HCT116 (cell line): Measurements from ENCODE around the gene PXDN. TPM values are rescaled to one million over a fixed set of nuclear protein-coding genes. Genes with fewer than 3 reads are reported as not detected.
"Not testable (repeated sequence)": the region's sequence is repeated elsewhere in the genome, so short reads cannot be mapped to it uniquely, and the experiment has no call there.

Experiments
- ATAC-seq: fragments of 200-7000 bp; cut with Tn5 transposase; 2 replicates; pipeline ENCODE4 v1.9.1; 2020; ENCODE audit warnings: mild to moderate bottlenecking, moderate library complexity
- BruUV-seq: library from RNA; stranded (reverse); fragments of 400-500 nt; replicated peaks from 2 replicates; lab custom pipeline; 2021; lab: Mats Ljungman, UMichigan
- CTCF ChIA-PET: fragments of 300-600 bp; sonication (Branson Sonifier 250); formaldehyde crosslinking; loops from one replicate; lab custom pipeline; 2021; ENCODE audit warnings: antibody characterized with exemption; lab: Charles Lee
- POLR2A ChIA-PET: fragments of 300-600, 350-600 bp; sonication (Branson Sonifier 250); formaldehyde crosslinking; loops from one replicate; lab custom pipeline; 2021; ENCODE audit warnings: antibody characterized with exemption; lab: Charles Lee
- RAD21 ChIA-PET, 2 experiments: fragments of 300-600 bp; sonication (Branson Sonifier 250); formaldehyde crosslinking; loops; one replicate each; lab custom pipeline; 2023; ENCODE audit warnings: low total read pairs in 2 of 2; ENCODE audit not compliant: uncharacterized antibody in 2 of 2, unreplicated experiment in 2 of 2, low non-redundant PET in 1 of 2; lab: Charles Lee
- DNase-seq: peaks from one replicate; pipeline ENCODE4 v3.0.0-alpha.2; 2010; ENCODE audit warnings: low read depth, low spot score
- H2AFZ ChIP-seq: fragments of 200-600 bp; shearing (Covaris generic), sonication (generic); 2 replicates; pipeline ENCODE4 v1.6.1; 2017; ENCODE audit warnings: low read depth, mixed run types, mixed read lengths, antibody characterized with exemption, low read length; ENCODE audit not compliant: poor library complexity, severe bottlenecking
- H3K27ac ChIP-seq: 2 replicates; pipeline ENCODE4 v1.5.1; 2012; ENCODE audit warnings: low read depth, low read length
- H3K27me3 ChIP-seq: fragments of 200-600 bp; sonication (generic); 2 replicates; pipeline ENCODE4 v1.6.1; 2016; ENCODE audit warnings: mixed run types, low read length, mixed read lengths; ENCODE audit not compliant: insufficient read depth
- H3K36me3 ChIP-seq, 2 experiments: fragments of 200-500 bp in 1 of 2; fragments of 200-600 bp in 1 of 2; sonication (Bioruptor generic) in 1 of 2; sonication (generic) in 1 of 2; 2 replicates each; pipeline versions ENCODE4 v1.5.1 to v1.6.1; 2014 to 2016; ENCODE audit warnings: low read length in 2 of 2, inconsistent platforms in 1 of 2, mixed read lengths in 1 of 2, mixed run types in 1 of 2; ENCODE audit not compliant: insufficient read depth in 2 of 2, control insufficient read depth in 1 of 2
- H3K4me1 ChIP-seq, 2 experiments: fragments of 200-600 bp in 1 of 2; sonication (generic) in 1 of 2; 2 replicates each; pipeline versions ENCODE4 v1.5.1 to v1.6.1; 2012 to 2017; ENCODE audit warnings: low read length in 2 of 2, inconsistent platforms in 1 of 2, mild to moderate bottlenecking in 1 of 2, mixed read lengths in 1 of 2, mixed run types in 1 of 2, moderate library complexity in 1 of 2; ENCODE audit not compliant: insufficient read depth in 2 of 2, control insufficient read depth in 1 of 2
- H3K4me2 ChIP-seq: fragments of 200-600 bp; sonication (generic); 2 replicates; pipeline ENCODE4 v1.6.1; 2017; ENCODE audit warnings: mixed run types, low read length, mixed read lengths
- H3K4me3 ChIP-seq, 2 experiments: fragments of 200-600 bp in 1 of 2; sonication (generic) in 1 of 2; replicated peaks in 1 of 2; 2 replicates each; pipeline ENCODE4 v1.5.1; 2011 to 2016; ENCODE audit warnings: low read length in 2 of 2, control low read depth in 1 of 2, low read depth in 1 of 2, mild to moderate bottlenecking in 1 of 2, mixed read lengths in 1 of 2, mixed run types in 1 of 2
- H3K79me2 ChIP-seq: fragments of 200-600 bp; sonication (generic); 2 replicates; pipeline ENCODE4 v1.6.1; 2017; ENCODE audit warnings: mild to moderate bottlenecking, mixed run types, low read length, moderate library complexity, mixed read lengths; ENCODE audit not compliant: insufficient read depth
- H3K9ac ChIP-seq: fragments of 200-600 bp; sonication (generic); 2 replicates; pipeline ENCODE4 v1.6.1; 2016; ENCODE audit warnings: low read length, mixed read lengths
- H3K9me2 ChIP-seq: fragments of 200-600 bp; sonication (generic), shearing (Covaris generic); 2 replicates; pipeline ENCODE4 v1.6.1; 2017; ENCODE audit warnings: mixed run types, mild to moderate bottlenecking, moderate library complexity; ENCODE audit not compliant: insufficient read depth
- H3K9me3 ChIP-seq, 2 experiments: fragments of 200-500 bp in 1 of 2; fragments of 200-600 bp in 1 of 2; sonication (Bioruptor generic) in 1 of 2; sonication (generic) in 1 of 2; 2 replicates each; pipeline ENCODE4 v1.6.1; 2014 to 2017; ENCODE audit warnings: low read length in 2 of 2, mixed read lengths in 2 of 2, inconsistent platforms in 1 of 2, low read depth in 1 of 2, mild to moderate bottlenecking in 1 of 2, mixed run types in 1 of 2, moderate library complexity in 1 of 2; ENCODE audit not compliant: control insufficient read depth in 1 of 2, insufficient read depth in 1 of 2
- H4K20me1 ChIP-seq: fragments of 200-600 bp; sonication (generic), shearing (Covaris generic); 2 replicates; pipeline ENCODE4 v1.6.1; 2017; ENCODE audit warnings: mixed run types, mild to moderate bottlenecking, moderate library complexity; ENCODE audit not compliant: insufficient read depth
- CEBPB ChIP-seq: IDR thresholded peaks from 2 replicates; pipeline ENCODE4 v1.6.1; 2012; ENCODE audit warnings: low read depth
- EGR1 ChIP-seq: IDR thresholded peaks from 2 replicates; pipeline ENCODE4 v1.6.1; 2012; ENCODE audit warnings: low read depth
- EZH2 ChIP-seq: fragments of 200-600 bp; sonication (generic); IDR thresholded peaks from 2 replicates; pipeline ENCODE4 v1.6.1; 2017; ENCODE audit warnings: antibody characterized with exemption, mixed run types
- SIN3A ChIP-seq: IDR thresholded peaks from 2 replicates; pipeline ENCODE4 v1.6.1; 2012; ENCODE audit warnings: low read depth
- ZBTB33 ChIP-seq: IDR thresholded peaks from 2 replicates; pipeline ENCODE4 v1.6.1; 2011; ENCODE audit warnings: mild to moderate bottlenecking, low read length, moderate library complexity; ENCODE audit not compliant: insufficient replicate concordance; ENCODE audit errors: extremely low read depth
- ZNF274 ChIP-seq: fragments of 200-500 bp; sonication (Bioruptor generic); IDR thresholded peaks from 2 replicates; pipeline ENCODE4 v1.6.1; 2014; ENCODE audit warnings: mild to moderate bottlenecking, low read depth, low read length, inconsistent platforms
- intact Hi-C: fragments of 100-400 bp; cut with micrococcal nuclease; formaldehyde crosslinking; loops from 2 replicates; pipeline ENCODE4 v1.10.0; 2022
- total RNA-seq: library from RNA; stranded (reverse); gene quantifications from one replicate; pipeline ENCODE4 v1.2.1, GENCODE V29; 2021; ENCODE audit not compliant: unreplicated experiment

The PXDN gene
- total RNA-seq, 1 experiment from 2014 or later, result 10.7 TPM

DNA sequence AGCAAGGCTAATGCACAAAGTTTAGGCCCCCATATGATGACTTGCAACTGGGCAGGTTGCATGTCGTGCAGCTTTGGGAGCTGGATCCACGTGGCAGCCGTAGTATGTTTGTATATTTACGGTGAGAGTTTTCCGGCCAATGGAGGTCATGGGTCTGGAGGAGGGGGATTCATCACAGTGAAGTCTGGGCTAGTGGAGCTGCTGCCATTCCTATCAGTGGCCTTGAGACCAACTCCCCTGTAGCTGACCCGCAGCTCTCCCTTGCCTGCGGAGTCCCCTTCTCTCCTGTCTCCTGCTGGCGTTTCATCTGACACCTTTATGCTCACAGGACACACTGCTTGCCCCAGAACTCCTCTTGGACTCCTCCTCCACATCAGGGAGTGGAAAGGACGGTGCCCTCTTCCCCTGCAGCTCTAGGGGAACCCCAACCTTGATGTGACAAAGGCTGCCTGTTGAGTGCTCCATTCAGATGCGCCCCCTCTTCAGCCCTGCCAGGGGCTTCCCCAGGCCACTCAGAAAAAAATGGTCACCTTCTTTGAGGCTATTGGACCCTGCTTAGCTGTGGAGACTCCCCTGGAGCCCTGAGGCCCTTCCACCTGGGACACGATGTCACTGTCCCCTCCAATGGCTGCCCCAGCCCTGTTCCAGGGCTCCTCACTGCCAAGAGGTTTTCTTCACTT lies 121.7 kb downstream of the PXDN start (continued):
- TF ChIP-seq ZBTB33, result no peak
- TF ChIP-seq CEBPB, result no peak
- no peak for TF ChIP-seq SIN3A
- TF ChIP-seq ZNF274, result no peak
- TF ChIP-seq EZH2, result no peak
- no peak for TF ChIP-seq EGR1

GRCh38 chr2:1621976-1622375 lies 122.3 kb downstream of the PXDN start:
- H2AFZ ChIP-seq, H3K9me3 ChIP-seq, H4K20me1 ChIP-seq, H3K79me2 ChIP-seq, ATAC-seq, H3K9me2 ChIP-seq, H3K4me2 ChIP-seq, H3K9ac ChIP-seq, POLR2A ChIA-PET, BruUV-seq, DNase-seq, H3K4me3 ChIP-seq, CTCF ChIA-PET, RAD21 ChIA-PET, H3K36me3 ChIP-seq, intact Hi-C loops, H3K27me3 ChIP-seq, H3K27ac ChIP-seq: not testable (repeated sequence)
- H3K4me1 ChIP-seq, result peaks cover 11 to 12% of the 10 kb centered on the region in 2 experiments
